ENCODE data around the gene SLC16A14.

GRCh38 chr2:230085201-230085600 lies 16.5 kb upstream of the SLC16A14 start:
- no peak for TF ChIP-seq CTCF (IDR thresholded peaks at IDR 0.05; ENCODE audit: low read depth, low read length, poor library complexity, severe bottlenecking)
- no peak for TF ChIP-seq EZH2phosphoT487 (IDR thresholded peaks at IDR 0.05; ENCODE audit: borderline replicate concordance, low read length)
